ENCODE data around the gene SNRNP35.
"Not testable (repeated sequence)": the region's sequence is repeated elsewhere in the genome, so short reads cannot be mapped to it uniquely, and the experiment has no call there.

SNRNP35 gene

GRCh38 chr12:123478069-123478468 lies 20.1 kb downstream of the SNRNP35 start:
- no peak overlapping the region for H3K27ac ChIP-seq (ENCODE audit: low read depth, low read length)
- H3K27me3 ChIP-seq (ENCODE audit: control insufficient read depth, insufficient read depth, low read length): no peaks in the 10 kb centered on the region
- H3K9ac ChIP-seq (ENCODE audit: low read depth, low read length): no peak overlapping the region
- H3K9me3 ChIP-seq (ENCODE audit: control insufficient read depth, insufficient read depth, low read length): no peaks in the 10 kb centered on the region
- H3K4me3 ChIP-seq (ENCODE audit: low read depth, low read length): no peak overlapping the region
- no peaks in the 10 kb centered on the region for H3K4me1 ChIP-seq (ENCODE audit: control insufficient read depth, insufficient read depth, low read length)
- H3K36me3 ChIP-seq (ENCODE audit: control insufficient read depth, insufficient read depth, low read length): no peaks in the 10 kb centered on the region

- no peak overlapping the region for H3K9ac ChIP-seq (ENCODE audit: low read depth, low read length)
- no peaks in the 10 kb centered on the region for H3K27me3 ChIP-seq (ENCODE audit: control insufficient read depth, insufficient read depth, low read length)
- no peaks in the 10 kb centered on the region for H3K9me3 ChIP-seq (ENCODE audit: control insufficient read depth, insufficient read depth, low read length)
- H3K4me1 ChIP-seq (ENCODE audit: control insufficient read depth, insufficient read depth, low read length): no peaks in the 10 kb centered on the region
- H3K27ac ChIP-seq (ENCODE audit: low read depth, low read length): no peak overlapping the region
- H3K4me3 ChIP-seq (ENCODE audit: low read depth, low read length): no peak overlapping the region
- H3K36me3 ChIP-seq (ENCODE audit: control insufficient read depth, insufficient read depth, low read length): no peaks in the 10 kb centered on the region
These were observed 20.8 kb downstream of the SNRNP35 start for GRCh38 chr12:123478762-123479161.

GRCh38 chr12:123479442-123480180 lies 21.7 kb downstream of the SNRNP35 start:
- Histone ChIP-seq H3K9ac (ENCODE audit: low read depth, low read length) (no peak overlapping the region), H3K27me3 (ENCODE audit: control insufficient read depth, insufficient read depth, low read length) (no peaks in the 10 kb centered on the region), H3K4me3 (ENCODE audit: low read depth, low read length) (no peak overlapping the region), H3K4me1 (ENCODE audit: control insufficient read depth, insufficient read depth, low read length) (no peaks in the 10 kb centered on the region), H3K9me3 (ENCODE audit: control insufficient read depth, insufficient read depth, low read length) (no peaks in the 10 kb centered on the region), H3K36me3 (ENCODE audit: control insufficient read depth, insufficient read depth, low read length) (no peaks in the 10 kb centered on the region), H3K27ac (ENCODE audit: low read depth, low read length) (no peak overlapping the region)

DNA sequence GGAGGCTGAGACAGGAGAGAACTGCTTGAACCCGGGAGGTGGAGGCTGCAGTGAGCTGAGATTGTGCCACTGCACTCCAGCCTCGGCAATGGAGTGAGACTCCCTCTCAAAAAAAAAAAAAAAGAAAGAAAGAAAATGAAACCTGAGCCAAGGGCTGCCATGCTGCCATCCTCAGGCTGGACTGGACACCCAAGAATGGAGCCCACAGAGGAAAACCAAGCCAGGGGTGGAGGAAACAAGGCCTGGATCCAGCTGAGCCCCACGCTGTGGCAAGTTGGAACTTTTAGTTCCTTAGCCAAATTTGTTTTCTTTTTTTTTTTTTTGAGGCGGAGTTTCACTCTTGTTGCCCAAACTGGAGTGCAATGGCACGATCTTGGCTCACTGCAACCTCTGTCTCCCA lies 23.3 kb downstream of the SNRNP35 start:
- not testable (repeated sequence) for H3K9me3 ChIP-seq (ENCODE audit: control insufficient read depth, insufficient read depth, low read length); H3K4me1 ChIP-seq (ENCODE audit: control insufficient read depth, insufficient read depth, low read length); H3K27ac ChIP-seq (ENCODE audit: low read depth, low read length); H3K27me3 ChIP-seq (ENCODE audit: control insufficient read depth, insufficient read depth, low read length); H3K9ac ChIP-seq (ENCODE audit: low read depth, low read length); H3K4me3 ChIP-seq (ENCODE audit: low read depth, low read length); H3K36me3 ChIP-seq (ENCODE audit: control insufficient read depth, insufficient read depth, low read length)

DNA sequence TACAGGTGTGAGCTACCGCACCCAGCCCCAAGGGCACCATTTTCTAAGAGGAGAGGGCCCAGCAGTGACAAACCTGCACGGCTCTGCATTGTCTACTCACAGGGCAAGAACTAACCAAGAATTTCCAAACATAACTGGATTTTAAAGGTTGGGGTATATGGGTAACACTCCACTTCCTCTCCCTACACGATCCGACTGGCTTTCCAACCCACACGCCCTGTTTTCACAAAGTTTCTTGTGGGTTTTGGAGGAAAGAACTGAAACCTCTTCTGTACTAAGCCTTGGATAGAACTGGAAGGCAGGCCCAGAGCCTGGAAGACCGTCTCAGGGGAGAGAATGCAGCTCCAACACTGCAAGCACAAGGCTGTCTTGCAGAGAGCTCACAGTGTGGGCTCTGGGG lies 24.9 kb downstream of the SNRNP35 start:
- Histone ChIP-seq H3K27ac (ENCODE audit: low read depth, low read length) (no peak overlapping the region), H3K9ac (ENCODE audit: low read depth, low read length) (no peak overlapping the region), H3K9me3 (ENCODE audit: control insufficient read depth, insufficient read depth, low read length) (no peaks in the 10 kb centered on the region), H3K4me1 (ENCODE audit: control insufficient read depth, insufficient read depth, low read length) (no peaks in the 10 kb centered on the region), H3K27me3 (ENCODE audit: control insufficient read depth, insufficient read depth, low read length) (no peaks in the 10 kb centered on the region), H3K36me3 (ENCODE audit: control insufficient read depth, insufficient read depth, low read length) (no peaks in the 10 kb centered on the region), H3K4me3 (ENCODE audit: low read depth, low read length) (no peak overlapping the region)

GRCh38 chr12:123483602-123484248 lies 25.8 kb downstream of the SNRNP35 start:
- Histone ChIP-seq H3K4me3 (ENCODE audit: low read depth, low read length) (no peak overlapping the region), H3K9ac (ENCODE audit: low read depth, low read length) (no peak overlapping the region), H3K9me3 (ENCODE audit: control insufficient read depth, insufficient read depth, low read length) (no peaks in the 10 kb centered on the region), H3K36me3 (ENCODE audit: control insufficient read depth, insufficient read depth, low read length) (no peaks in the 10 kb centered on the region), H3K27ac (ENCODE audit: low read depth, low read length) (no peak overlapping the region), H3K4me1 (ENCODE audit: control insufficient read depth, insufficient read depth, low read length) (no peaks in the 10 kb centered on the region), H3K27me3 (ENCODE audit: control insufficient read depth, insufficient read depth, low read length) (no peaks in the 10 kb centered on the region)

GRCh38 chr12:123485756-123486155 lies 27.8 kb downstream of the SNRNP35 start:
- Histone ChIP-seq H3K27me3 (ENCODE audit: control insufficient read depth, insufficient read depth, low read length) (no peaks in the 10 kb centered on the region), H3K27ac (ENCODE audit: low read depth, low read length) (no peak overlapping the region), H3K9me3 (ENCODE audit: control insufficient read depth, insufficient read depth, low read length) (no peaks in the 10 kb centered on the region), H3K4me1 (ENCODE audit: control insufficient read depth, insufficient read depth, low read length) (no peaks in the 10 kb centered on the region), H3K4me3 (ENCODE audit: low read depth, low read length) (no peak overlapping the region), H3K36me3 (ENCODE audit: control insufficient read depth, insufficient read depth, low read length) (no peaks in the 10 kb centered on the region), H3K9ac (ENCODE audit: low read depth, low read length) (no peak overlapping the region)

DNA sequence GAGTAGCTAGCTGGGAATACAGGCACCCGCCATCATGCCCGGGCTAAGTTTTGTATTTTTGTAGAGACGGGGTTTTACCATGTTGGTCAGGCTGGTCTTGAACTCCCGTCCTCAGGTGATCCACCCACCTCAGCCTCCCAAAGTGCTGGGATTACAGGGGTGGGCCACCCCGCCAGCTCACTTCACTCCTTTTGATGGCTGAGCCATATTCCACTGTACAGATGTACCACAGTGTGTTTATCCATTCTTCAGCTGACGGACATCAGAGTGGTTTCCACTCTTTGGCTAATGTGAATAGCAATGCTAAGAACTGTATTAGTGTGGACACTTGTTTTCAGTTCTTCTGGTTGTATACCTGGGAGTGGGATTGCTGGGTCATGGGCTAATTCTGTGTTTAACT lies 29.5 kb downstream of the SNRNP35 start:
- H3K36me3 ChIP-seq (ENCODE audit: control insufficient read depth, insufficient read depth, low read length): no peaks in the 10 kb centered on the region
- no peak overlapping the region for H3K9ac ChIP-seq (ENCODE audit: low read depth, low read length)
- H3K4me3 ChIP-seq (ENCODE audit: low read depth, low read length): no peak overlapping the region
- H3K9me3 ChIP-seq (ENCODE audit: control insufficient read depth, insufficient read depth, low read length): no peaks in the 10 kb centered on the region
- H3K4me1 ChIP-seq (ENCODE audit: control insufficient read depth, insufficient read depth, low read length): no peaks in the 10 kb centered on the region
- no peak overlapping the region for H3K27ac ChIP-seq (ENCODE audit: low read depth, low read length)
- H3K27me3 ChIP-seq (ENCODE audit: control insufficient read depth, insufficient read depth, low read length): no peaks in the 10 kb centered on the region

DNA sequence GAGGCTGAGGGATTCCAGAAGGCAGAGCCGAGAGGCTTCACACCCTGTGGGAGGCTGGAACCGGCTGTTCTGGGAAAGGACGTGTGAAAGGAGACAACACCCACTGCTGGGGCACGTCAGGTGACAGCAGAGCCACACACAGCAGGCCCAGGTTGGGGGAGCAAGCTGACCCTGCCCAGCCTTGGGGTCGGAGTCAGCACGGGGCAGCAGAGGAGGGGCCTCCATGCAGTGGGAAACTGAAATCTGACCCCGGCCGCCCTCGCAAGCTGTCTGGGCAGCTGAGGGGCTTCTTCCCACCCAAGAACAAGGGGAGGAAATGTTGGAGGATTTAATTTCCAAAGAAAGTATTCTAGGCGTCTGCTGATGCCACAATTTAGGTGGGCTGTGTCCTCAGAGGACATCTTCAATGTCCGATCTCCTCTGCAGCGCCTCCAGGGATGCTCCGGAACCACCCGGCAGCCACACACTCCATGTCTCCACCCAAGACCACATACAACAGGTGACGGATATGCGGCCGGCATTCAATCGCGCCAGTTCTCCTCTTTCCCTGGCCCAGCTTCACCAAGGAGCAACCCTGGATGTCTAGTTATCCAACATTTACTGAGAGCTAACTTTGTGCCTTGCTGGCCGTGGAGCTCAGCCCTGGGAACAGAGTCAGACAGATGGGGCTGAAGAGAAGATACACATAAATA lies 30.7 kb downstream of the SNRNP35 start:
- Histone ChIP-seq H3K4me3 (ENCODE audit: low read depth, low read length) (no peak overlapping the region), H3K27me3 (ENCODE audit: control insufficient read depth, insufficient read depth, low read length) (no peaks in the 10 kb centered on the region), H3K36me3 (ENCODE audit: control insufficient read depth, insufficient read depth, low read length) (no peaks in the 10 kb centered on the region), H3K4me1 (ENCODE audit: control insufficient read depth, insufficient read depth, low read length) (no peaks in the 10 kb centered on the region), H3K9ac (ENCODE audit: low read depth, low read length) (no peak overlapping the region), H3K9me3 (ENCODE audit: control insufficient read depth, insufficient read depth, low read length) (no peaks in the 10 kb centered on the region), H3K27ac (ENCODE audit: low read depth, low read length) (no peak overlapping the region)

GRCh38 chr12:123489580-123489979 lies 31.6 kb downstream of the SNRNP35 start:
- Histone ChIP-seq H3K9me3 (ENCODE audit: control insufficient read depth, insufficient read depth, low read length) (no peaks in the 10 kb centered on the region), H3K36me3 (ENCODE audit: control insufficient read depth, insufficient read depth, low read length) (no peaks in the 10 kb centered on the region)

GRCh38 chr12:123490089-123490488 lies 32.1 kb downstream of the SNRNP35 start:
- Histone ChIP-seq H3K27ac (ENCODE audit: low read depth, low read length) (no peak overlapping the region), H3K36me3 (ENCODE audit: control insufficient read depth, insufficient read depth, low read length) (no peaks in the 10 kb centered on the region), H3K27me3 (ENCODE audit: control insufficient read depth, insufficient read depth, low read length) (no peaks in the 10 kb centered on the region), H3K9ac (ENCODE audit: low read depth, low read length) (no peak overlapping the region), H3K4me3 (ENCODE audit: low read depth, low read length) (no peak overlapping the region), H3K9me3 (ENCODE audit: control insufficient read depth, insufficient read depth, low read length) (no peaks in the 10 kb centered on the region), H3K4me1 (ENCODE audit: control insufficient read depth, insufficient read depth, low read length) (no peaks in the 10 kb centered on the region; the same call in 1 of the 2 replicates)

More at GRCh38 chr12:123489580-123489979, 31.6 kb downstream of the SNRNP35 start:
- Histone ChIP-seq H3K27me3 (ENCODE audit: control insufficient read depth, insufficient read depth, low read length) (no peaks in the 10 kb centered on the region), H3K4me1 (ENCODE audit: control insufficient read depth, insufficient read depth, low read length) (no peaks in the 10 kb centered on the region; the same call in 1 of the 2 replicates), H3K27ac (ENCODE audit: low read depth, low read length) (no peak overlapping the region), H3K9ac (ENCODE audit: low read depth, low read length) (no peak overlapping the region), H3K4me3 (ENCODE audit: low read depth, low read length) (no peak overlapping the region)
